Peyer's patch (tissue), 4 donors: ENCODE results near the gene IFT57.

Source experiments
- CTCF ChIP-seq, 6 experiments: fragments of 450-650 bp in 4 of 6; fragments of 200-600 bp in 2 of 6; sonication (generic) in 1 of 6; IDR thresholded peaks; one replicate each; pipeline ENCODE4 v1.5.1; 2017 to 2019; ENCODE audit warnings: antibody characterized with exemption in 6 of 6, mild to moderate bottlenecking in 3 of 6, moderate library complexity in 1 of 6
- POLR2A ChIP-seq, 2 donors: fragments of 450-650 bp; IDR thresholded peaks; one replicate each; pipeline ENCODE4 v1.5.1; 2017; ENCODE audit warnings: antibody characterized with exemption in 2 of 2, mild to moderate bottlenecking in 2 of 2, moderate library complexity in 2 of 2

- TF ChIP-seq CTCF (IDR thresholded peaks at IDR 0.05) (no peak), POLR2A (IDR thresholded peaks at IDR 0.05) (no peak)
These were observed 37.4 kb downstream of the IFT57 start for GRCh38 chr3:108184824-108185223.
